DMS 273 (cell line): ENCODE measurements around the gene PRSS53.

ENCODE experiments used
- DNase-seq: peaks from one replicate; lab custom pipeline; 2025; ENCODE audit not compliant: unreplicated experiment; lab: John Stamatoyannopoulos, UW

The PRSS53 gene

DNA sequence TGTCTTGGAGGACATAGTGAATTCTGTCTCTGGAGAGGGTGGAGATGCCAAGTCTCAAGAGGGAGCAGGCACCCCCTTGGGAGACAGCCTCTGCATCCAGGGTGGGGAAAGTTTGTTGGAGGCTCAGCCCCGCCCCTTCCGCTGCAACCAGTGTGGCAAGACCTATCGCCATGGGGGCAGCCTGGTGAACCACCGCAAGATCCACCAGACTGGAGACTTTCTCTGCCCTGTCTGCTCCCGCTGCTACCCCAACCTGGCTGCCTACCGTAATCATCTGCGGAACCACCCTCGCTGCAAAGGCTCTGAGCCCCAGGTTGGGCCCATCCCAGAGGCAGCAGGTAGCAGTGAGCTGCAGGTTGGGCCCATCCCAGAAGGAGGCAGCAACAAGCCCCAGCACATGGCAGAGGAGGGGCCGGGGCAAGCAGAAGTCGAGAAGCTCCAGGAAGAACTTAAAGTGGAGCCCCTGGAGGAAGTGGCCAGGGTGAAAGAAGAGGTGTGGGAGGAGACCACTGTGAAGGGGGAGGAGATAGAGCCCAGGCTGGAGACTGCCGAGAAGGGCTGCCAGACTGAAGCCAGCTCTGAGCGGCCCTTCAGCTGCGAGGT is 9.3 kb downstream of the PRSS53 start:
- DNase-seq: no peak

DNA sequence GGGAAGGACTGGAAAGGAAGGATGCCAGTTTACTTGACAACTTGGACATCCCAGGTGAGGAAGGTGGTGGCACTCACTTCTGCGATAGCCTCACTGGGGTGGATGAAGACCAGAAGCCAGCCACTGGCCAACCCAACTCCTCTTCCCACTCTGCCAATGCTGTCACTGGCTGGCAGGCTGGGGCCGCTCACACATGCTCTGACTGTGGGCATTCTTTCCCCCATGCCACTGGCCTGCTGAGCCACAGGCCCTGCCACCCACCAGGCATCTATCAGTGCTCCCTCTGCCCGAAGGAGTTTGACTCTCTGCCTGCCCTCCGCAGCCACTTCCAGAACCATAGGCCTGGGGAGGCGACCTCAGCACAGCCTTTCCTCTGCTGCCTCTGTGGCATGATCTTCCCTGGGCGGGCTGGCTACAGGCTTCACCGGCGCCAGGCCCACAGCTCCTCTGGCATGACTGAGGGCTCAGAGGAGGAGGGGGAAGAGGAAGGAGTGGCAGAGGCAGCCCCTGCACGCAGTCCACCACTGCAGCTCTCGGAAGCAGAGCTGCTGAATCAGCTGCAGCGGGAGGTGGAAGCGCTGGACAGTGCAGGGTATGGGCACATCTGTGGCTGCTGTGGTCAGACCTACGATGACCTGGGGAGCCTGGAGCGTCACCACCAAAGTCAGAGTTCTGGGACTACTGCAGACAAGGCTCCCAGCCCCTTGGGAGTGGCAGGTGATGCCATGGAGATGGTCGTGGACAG is 10.0 kb downstream of the PRSS53 start:
- no peak for DNase-seq

DNA sequence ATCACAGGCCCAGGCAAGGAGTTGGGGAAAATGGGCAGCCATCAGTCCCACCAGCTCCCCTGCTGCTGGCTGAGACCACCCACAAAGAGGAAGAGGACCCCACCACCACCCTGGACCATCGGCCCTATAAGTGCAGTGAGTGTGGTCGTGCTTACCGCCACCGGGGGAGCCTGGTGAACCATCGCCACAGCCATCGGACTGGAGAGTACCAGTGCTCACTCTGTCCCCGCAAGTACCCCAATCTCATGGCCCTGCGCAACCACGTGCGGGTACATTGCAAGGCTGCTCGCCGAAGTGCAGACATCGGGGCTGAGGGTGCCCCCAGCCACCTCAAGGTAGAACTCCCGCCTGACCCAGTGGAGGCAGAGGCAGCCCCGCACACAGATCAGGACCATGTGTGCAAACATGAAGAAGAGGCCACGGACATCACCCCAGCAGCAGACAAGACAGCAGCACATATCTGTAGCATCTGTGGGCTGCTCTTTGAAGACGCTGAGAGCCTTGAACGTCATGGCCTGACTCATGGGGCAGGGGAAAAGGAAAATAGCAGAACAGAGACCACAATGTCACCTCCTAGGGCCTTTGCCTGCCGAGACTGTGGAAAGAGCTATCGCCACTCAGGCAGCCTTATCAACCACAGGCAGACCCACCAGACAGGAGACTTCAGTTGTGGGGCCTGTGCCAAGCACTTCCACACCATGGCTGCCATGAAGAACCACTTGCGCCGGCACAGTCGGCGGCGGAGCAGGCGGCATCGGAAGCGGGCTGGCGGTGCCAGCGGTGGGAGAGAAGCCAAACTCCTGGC is 10.9 kb downstream of the PRSS53 start:
- no peak for DNase-seq

DNA sequence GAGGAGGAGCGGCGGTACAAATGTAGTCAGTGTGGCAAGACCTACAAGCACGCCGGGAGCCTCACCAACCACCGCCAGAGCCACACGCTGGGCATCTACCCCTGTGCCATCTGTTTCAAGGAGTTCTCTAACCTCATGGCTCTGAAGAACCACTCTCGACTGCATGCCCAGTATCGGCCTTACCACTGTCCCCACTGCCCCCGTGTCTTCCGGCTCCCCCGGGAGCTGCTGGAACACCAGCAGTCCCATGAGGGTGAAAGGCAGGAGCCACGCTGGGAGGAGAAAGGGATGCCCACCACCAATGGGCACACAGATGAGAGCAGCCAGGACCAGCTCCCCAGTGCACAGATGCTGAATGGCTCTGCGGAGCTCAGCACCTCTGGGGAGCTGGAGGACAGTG is 11.7 kb downstream of the PRSS53 start:
- no peak for DNase-seq

DNA sequence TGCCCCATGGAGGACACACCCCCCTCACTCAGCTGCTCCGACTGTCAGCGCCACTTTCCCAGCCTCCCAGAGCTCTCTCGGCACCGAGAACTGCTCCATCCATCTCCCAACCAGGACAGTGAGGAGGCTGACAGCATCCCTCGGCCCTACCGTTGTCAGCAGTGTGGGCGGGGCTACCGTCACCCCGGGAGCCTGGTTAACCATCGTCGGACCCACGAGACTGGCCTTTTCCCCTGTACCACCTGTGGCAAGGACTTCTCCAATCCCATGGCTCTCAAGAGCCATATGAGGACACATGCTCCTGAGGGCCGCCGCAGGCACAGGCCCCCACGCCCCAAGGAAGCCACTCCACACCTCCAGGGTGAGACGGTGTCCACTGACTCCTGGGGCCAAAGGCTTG is 12.4 kb downstream of the PRSS53 start:
- DNase-seq: no peak

DNA sequence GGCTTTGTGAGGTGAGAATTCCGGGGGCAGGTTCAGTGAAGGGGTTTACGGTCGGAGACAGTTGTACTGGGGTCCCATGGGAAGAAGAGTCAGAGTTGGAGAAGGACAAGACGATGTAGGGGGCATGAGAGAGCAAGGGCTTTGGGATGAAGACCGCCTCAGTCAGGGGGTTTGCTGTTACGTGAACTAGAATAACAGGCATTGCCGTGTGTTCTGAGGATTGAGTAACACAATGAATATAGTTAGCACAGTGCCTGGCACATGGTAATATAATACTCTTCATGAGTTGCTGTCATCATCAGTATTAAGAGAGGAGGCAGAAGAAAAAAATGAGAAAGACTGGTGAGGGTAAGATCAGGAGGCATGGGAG is 13.9 kb downstream of the PRSS53 start:
- no peak for DNase-seq

DNA sequence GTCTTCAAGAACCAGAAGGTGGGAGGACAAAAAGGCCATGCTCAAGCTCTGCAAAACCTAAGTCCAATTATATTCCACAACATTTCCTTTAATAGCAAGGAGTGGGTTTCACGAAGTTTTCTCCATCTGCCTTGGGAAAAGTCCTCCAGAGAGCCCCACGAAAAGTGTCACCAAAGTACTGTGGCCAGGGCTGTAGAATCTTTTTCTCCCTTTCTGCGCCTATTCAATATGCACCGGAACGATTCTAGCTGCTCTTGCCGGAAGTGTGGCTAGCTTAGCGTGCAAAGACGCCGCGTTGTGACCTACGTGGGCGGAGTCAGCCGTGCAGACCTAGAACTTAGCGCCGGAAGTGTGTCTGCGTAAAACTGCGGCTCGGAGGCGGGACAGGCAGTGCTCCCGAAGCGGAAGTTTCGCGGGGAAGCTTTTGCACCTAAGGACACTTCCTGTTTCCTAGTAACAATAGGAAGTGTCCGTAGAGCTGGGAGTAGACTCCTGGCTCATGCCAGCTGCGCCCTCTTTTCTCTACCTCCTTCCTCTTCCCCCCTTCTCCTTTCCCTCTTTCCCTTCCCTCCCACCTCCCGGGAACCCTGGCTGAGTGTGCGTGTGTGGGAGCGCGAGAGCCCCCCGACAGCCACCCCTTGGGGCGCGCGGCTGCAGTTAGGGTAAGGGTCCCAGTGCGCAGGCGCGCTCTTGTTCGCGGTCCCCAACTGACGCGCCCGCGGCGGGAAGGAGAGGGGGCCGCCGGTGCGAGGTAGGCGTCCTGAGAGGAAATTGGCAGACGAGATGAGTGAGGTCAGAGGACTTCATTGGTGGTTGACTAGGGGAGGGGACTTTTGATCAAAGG is 14.6 kb downstream of the PRSS53 start, which contains the start of the genes ZNF646 and ZNF668:
Gene ZNF646 (plus strand): TSS at position 453 of the 844 bp plus-strand sequence. CDS start 1,903 bp downstream, outside the sequence.
Gene ZNF668 (minus strand): TSS at position 271 of the 844 bp plus-strand sequence. CDS start 9,781 bp downstream, outside the sequence.
- peak; percentile 100 for DNase-seq

DNA sequence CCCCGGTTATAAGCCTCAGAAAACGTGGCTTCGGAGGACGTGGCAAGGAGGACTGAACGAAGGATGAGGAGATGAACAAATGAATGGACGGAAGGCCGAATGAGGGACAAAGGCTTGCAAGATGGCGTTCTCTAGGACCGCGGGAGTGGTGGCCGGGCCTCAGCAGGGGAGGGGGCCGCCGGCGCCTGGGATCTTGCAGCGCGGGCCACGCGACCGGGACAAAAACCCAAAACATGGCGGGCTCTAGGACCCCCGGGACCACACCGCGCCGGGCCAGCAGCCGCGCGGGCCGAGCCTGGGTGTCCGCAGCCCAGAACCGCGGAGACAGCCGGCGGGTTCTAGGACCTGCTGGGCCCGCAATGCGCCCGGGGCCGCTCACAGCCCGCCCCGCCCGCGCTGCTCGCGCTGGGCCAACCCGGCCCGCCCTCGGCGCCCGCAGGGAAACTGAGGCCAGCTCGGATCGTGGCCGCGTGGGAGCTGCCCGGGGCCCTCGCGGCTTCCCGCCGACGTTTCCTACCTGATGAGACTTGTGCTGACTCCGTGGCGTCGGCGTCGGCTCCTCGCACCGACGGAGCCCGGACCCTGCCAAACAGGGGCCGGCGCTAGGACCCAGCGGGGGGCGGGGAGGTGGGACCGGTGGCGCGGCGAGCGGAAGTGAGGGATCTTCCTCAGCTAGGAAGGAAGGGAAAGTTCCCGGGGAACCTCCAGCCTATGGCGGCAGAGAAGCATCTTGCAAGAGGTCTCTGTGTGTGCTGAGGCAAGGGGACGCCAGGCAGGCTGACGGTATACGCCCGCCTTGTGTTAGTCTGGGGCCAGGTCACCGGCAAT is 15.4 kb downstream of the PRSS53 start:
- DNase-seq: peak; percentile 97

DNA sequence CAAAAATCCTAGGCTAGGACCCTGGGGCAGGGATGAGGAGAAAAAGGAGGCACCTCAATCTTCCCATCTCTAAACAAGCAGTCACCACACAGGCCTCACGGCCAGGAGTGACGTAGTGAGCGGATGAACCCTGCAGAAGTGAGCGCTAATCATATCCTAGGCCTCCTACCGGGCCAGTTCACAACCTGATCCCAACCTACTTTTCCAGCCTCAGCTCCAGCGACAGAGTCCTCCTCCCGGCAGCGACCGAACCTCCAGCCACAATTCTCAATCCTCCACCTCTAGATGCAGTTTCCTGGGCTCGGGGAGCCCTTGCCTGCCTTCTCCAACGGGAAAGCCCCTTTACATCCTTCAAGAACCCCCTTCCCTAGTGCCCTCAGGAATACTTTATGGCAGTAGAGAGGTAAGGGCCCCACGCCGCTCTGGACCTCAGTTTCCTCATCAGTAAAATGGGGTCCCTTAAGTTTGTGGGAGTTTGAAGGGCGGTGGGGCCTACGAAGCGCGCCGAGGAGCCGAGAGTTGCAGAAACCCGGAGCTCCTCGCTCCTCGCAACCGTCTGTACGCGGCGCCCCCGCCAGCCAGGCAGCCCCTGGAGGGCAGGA is 16.1 kb downstream of the PRSS53 start:
- peak; percentile 66 for DNase-seq

DNA sequence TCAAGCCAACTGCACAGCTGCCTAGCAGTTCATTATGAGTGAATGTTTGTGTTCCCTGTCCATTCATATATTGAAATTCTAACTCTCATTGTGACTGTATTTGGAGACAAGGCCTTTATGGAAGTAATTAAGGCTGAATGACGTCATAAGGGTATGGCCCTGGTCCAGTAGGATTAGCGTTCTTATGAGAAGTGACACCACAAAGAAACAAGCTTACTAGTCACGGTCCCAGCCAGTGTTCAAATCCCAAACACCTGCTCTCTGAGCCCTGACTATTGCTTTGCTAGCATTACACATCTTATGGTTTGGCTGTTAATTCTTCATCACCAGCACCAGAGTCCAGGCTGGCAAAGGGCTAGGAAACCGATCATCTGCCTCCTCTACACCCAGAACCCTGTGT is 16.9 kb downstream of the PRSS53 start:
- peak; percentile 60 for DNase-seq

DNA sequence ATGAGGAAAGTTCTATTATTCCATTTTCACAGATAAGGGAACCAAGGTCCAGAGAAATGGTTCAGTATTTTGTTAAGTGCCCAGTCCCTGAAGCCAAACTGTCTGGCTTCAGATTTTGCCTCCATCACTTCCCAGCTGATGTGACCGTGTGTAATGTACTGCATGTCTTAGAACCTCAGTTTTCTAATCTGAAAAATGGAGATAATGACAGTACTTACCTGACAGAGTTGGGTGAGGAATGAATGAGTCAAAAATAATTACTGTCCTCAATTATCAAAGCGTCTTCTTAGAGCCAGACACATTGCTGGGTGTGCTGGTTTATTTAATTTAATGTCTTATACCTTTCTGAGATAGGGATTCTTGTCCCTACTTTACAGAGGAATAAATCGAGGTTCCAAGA is 21.4 kb downstream of the PRSS53 start:
- no peak for DNase-seq

DNA sequence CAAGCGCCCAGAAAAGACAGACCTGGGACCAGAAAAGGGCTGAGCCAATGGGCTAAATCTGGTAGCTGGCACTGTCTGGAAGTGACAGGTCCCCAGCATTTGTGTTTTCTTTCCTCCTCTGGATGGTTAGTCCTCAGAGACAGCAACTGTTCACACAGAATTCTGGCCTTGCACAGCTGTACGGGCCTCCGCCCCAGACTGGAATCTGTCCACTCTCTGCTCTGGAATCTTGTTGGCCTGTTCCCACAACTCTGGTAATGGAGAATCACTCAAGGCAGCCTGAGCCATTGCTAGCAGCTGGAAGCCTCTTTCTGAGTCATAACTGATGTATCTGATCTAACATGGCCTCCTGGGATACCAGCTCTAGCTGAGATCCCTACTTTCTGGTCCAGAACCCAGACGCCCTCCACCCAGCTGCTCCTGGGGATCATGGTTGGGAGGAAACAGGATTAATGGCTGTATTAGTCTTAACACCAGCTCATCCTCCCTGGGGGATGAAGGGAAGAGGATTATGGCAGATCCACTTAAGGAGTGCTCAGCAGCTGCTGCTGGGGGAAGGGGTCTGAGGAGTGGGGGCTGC is 23.8 kb downstream of the PRSS53 start:
- no peak for DNase-seq

DNA sequence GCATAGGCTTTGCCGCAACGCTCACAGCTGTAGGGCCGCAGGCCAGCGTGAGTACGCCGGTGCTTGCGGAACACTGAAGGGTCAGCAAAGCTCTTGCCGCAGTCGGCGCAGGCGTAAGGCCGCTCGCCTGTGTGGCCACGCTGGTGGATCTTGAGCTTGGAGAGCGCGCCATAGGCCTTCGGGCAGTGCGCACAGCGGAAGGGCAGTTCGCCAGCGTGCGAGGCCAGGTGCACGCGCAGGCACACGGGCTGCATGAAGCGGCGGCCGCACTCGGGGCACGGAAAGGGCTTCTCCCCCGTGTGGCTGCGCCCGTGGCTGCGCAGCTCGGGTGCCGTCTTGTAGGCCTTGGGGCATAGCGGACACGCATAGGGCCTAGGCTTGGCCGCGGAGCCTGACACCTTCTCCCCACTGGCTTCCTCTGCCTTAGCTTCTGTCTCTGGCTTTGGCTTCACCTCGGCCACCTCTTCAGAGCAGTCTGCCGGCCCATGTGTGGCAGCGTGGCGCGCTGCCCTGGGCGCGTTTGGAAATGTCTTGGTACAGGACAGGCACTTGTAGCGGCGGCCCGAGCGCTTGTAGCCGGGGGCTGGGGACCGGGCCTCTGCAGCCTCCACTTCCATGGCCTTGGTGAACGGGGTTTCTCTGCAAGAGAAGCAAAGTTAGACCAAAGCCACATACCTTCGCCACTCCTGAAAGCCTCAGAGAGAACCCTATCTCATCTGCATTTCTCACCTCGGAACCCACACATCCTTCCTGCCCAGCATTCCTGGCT is 24.7 kb downstream of the PRSS53 start:
- DNase-seq: no peak

DNA sequence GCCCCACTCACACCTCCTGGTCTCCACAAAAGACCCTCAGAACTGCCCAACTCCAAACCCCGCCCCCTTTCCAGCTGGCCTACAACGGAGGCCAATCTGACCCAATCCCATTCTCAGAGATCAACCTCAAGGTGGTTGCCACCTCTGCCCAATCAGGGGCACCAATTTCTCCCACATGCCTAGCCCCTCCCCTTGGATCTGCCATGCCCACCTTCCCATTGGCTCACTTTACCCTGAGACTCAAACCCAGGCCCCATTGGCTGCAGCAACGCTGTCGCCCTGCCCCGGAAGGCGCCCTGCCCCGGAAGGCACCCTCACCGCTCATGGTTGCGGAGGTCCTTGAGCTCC is 25.3 kb downstream of the PRSS53 start:
- no peak for DNase-seq

DNA sequence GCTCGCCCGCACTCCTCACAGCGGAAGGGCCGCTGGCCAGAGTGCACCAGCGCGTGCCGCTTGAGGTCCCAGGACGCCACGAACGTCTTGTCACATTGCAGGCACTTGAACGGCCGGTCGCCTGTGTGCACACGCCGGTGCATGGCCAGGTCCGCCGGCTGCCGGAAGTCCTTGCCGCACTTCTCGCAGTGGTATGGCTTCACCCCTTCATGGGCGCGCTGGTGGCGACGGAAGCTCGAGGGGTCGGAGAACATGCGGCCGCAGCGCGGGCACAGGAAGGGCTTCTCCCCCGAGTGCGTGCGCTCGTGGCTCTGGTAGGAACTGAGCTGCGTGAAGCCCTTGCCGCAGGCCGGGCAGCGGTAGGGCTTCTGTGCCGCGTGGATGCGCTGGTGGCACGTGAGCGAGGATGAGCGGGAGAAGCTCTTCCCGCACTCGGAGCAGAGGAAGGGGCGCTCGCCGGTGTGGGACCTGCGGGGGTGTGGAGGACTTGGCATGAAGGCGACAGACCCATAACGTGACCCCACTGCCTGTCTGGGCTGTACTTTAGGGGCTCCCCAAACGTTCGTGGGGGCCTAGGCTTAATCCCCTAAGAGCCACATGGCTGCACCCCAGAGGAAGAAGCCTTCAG is 26.8 kb downstream of the PRSS53 start:
- no peak for DNase-seq

DNA sequence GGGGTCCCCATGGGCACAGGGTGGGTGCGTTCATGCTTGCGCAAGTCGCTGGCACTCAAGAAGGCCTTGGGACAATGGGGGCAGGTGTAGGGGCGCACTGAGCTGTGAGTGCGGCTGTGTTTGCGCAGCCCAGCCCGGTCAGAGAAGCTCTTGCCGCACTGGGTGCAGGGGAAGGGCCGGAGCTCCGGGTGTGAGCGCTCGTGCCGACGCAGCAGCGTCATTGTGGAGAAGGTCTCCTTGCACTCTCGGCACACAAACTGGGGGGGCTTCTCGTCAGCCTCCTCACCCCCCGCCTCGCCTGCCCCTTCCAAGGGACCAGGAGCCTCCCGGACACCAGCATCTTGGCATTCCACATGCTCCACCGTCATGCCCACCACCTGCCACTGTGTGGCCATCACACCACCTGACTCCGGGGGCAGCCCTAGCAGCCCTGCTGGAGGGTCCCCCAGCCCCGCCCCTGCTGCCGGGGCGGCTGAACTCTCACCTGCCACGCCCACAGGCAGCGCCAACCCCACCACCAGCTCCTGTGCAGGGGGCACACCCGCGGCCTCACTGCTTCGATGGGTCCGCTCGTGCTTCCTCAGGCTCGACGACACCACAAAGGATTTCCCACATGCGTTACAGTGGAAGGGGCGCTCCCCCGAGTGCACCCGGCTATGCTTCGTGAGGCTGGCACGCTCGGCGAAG is 27.5 kb downstream of the PRSS53 start:
- DNase-seq: no peak

DNA sequence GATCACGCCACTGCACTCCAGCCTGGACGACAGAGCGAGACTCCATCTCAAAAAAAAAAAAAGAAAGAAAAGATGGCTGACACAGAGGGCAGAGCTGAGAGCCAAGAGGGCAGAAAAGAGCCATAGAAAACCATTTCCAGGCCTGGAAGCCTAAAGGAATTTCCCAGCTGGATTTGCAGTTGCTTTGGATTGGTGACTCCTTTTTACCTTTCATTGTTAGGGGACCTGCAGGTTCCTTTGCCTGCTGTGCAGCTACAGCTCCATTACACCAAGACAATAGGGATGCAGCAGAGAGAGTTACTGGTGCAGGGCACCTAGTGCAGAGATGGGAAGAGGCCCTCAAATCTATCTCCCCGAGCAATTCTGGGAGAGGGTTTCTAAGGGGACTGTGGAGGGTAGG is 33.1 kb downstream of the PRSS53 start:
- no peak for DNase-seq

DNA sequence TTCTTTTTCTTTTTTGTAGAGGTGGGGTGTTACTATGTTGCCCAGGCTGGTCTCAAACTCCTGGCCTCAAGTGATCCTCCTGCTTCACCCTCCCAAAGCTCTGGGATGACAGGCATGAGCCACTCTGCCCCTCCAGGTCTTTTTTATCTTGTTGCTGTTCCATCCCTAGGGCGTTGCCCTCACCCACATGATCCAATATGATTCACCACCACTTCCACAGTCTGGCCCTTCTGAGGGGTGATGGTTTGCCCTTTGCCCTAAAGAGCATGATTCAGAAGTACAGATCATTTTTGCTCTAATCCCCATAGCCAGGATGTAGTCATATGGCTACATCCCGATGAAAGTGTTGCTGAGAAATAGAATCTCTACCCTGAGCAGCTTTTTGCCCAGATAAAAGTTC is 36.6 kb downstream of the PRSS53 start:
- DNase-seq: no peak
